Lower leg skin (tissue), 3 donors: ENCODE measurements around the gene GATAD2B.

Experiments used
- CTCF ChIP-seq, 3 donors: fragments of 450-650 bp; IDR thresholded peaks; one replicate each; pipeline ENCODE4 v1.5.1; 2016; ENCODE audit warnings: antibody characterized with exemption in 3 of 3, mild to moderate bottlenecking in 3 of 3, moderate library complexity in 2 of 3
- POLR2A ChIP-seq, 2 donors: fragments of 450-650 bp; IDR thresholded peaks; one replicate each; pipeline ENCODE4 v1.6.1; 2016 to 2017; ENCODE audit warnings: antibody characterized with exemption in 2 of 2, mild to moderate bottlenecking in 1 of 2, moderate library complexity in 1 of 2

- TF ChIP-seq CTCF (IDR thresholded peaks at IDR 0.05) (no peak), POLR2A (IDR thresholded peaks at IDR 0.05) (no peak)
These were observed 117.6 kb downstream of the GATAD2B start for GRCh38 chr1:153805042-153805745.
